GM18498 (cell line): ENCODE data around the gene HSD17B2.
"Not testable (repeated sequence)": the region's sequence is repeated elsewhere in the genome, so short reads cannot be mapped to it uniquely, and the experiment has no call there.

ENCODE experiments used
- ATAC-seq: cut with Tn5 transposase; IDR thresholded peaks from one replicate; pipeline ENCODE4 v1.9.1; 2021; ENCODE audit warnings: mild to moderate bottlenecking, moderate library complexity; ENCODE audit not compliant: unreplicated experiment

The HSD17B2 gene

DNA sequence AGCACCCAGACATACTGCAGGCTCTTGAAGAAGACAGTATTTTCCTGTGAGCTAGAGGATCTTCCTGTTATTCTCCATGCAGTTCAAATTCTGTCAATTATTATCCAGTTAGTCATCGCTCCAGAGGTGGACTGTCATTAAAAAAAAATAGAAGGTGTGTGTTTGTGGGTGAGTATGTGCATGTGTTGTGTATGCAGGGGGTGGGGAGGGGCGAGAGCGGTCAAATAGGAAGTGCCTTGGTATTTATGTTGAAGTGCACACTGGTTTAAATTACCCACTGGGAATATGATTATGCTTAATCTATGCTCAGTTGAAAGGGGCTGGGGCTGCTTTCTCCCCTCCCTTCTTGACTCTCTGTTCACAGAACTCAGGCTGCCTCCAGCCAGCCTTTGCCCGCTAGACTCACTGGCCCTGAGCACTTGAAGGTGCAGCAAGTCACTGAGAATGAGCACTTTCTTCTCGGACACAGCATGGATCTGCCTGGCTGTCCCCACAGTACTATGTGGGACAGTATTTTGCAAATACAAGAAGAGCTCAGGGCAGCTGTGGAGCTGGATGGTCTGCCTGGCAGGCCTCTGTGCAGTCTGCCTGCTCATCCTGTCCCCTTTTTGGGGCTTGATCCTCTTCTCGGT, at the start of gene HSD17B2:
Gene HSD17B2, plus strand, starts transcription at position 273 of the 632 bp plus-strand sequence. Its CDS starts 172 bp downstream, at position 445.
- ATAC-seq, result no peak

DNA sequence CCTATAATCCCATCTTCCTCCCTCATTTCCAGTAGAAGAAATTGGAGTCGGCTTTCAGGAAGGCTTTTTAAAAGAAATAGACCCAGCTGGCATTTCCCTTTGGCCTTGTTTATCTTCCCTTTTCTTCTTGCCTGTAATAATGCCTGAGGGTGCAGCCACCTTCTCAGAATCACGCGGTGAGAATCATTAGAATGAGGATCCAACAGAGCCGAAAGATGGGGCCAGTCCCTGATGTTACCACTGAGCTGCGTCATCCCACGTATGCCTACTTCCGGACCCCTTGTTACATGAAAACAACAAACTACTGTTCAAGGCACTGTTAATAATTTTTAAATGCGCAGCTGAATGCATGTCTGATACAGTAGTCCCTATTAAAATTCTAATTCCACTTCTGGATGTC, 47.9 kb upstream of the HSD17B2 start:
- ATAC-seq, result no peak

DNA sequence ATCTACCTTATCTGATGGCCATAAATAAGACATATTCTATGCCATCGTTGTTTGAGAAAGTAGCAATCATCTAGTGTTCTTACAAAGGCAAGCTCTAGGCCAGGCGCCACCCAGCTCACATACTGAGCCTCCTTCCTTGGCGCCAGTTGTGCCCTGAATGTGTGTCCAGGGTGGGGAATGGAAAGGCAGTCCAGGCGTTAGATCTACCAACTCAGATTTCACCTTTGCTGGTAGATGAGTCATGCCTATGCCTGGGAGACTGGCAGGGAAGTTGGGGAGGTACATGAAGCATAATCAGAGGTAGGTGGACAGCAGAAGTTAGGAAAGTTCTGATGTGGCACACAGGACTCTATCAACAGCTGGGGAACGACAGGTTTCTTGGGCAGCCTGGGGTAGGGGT, 47.3 kb upstream of the HSD17B2 start:
- no peak for ATAC-seq

GRCh38 chr16:81992859-81993258, 42.2 kb upstream of the HSD17B2 start:
- ATAC-seq, result no peak

DNA sequence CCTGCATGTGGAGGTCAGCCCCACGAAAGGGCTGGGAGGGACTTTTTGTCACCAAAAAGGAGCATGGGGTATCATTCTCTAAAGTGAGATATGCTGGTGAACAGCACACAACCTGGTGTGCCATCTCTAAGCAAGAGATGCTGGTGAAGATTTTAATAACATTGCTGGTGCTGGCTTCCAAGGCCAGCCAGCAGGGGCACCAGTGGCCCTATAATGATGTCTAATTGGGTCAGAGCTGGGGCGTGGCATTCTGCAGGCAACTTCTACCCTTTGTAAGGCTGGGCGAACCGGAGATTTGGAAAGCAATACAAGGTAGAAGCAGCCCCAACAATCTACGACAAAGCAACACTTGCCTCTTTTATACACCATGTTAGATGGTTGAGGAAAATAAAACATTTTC, 40.6 kb upstream of the HSD17B2 start:
- no peak for ATAC-seq

DNA sequence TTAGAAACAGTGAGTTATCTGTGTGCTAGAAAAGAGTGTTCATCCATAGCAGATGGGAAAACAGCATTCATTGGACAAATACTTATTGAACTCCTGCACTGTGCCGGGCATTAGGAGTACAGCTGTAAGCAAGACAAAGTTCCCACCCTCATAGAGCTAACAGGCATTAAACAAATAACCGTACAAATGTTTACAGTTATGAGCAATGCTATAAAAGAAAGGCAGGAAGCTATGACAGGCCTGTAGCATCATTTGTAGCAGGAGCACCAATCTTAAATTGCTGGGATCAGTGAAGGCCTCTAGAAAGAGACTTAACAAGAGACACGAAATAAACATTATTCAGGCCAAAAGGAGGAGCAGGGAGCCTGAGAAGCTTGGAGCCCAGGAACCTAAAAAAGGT, 39.4 kb upstream of the HSD17B2 start:
- ATAC-seq, result no peak

DNA sequence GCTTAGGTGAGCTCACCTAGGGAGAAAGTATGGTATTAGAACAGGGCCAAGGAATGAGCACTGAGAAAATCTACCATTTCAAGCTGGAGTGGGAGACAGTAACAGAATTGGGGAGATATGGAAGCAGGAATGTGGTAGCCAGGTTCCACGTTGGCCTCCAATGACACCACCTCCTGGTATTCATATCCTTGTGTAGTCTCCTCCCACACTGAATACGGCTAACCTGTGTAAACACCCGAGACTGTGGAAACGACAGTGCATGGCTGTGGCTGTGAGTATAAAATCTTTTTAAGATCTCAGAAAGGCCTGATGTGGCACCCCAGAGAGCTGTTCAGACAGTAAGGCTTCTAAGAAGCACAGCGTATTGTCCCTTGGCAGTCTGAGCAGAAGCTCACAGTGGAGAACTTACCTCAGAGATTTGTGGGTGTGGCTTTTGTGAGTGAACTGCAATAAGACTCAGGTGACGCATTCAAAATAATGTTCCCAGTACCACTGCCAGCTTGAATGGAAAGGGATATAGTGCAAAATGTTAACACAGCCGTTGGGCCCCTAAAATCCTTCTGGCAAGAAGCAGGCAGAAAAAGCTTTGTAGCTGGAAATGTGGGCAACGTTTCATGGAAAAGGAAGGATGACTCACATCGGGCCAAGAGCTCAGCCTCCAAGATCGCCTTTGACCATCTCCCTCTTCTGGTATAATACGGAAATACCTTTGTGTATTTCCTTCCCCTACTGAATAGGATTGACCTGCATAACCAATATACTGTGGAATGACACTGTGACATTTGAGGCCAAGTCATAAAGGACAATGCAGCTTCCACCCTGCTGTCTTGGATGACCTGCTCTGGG, 38.2 kb upstream of the HSD17B2 start:
- no peak for ATAC-seq

DNA sequence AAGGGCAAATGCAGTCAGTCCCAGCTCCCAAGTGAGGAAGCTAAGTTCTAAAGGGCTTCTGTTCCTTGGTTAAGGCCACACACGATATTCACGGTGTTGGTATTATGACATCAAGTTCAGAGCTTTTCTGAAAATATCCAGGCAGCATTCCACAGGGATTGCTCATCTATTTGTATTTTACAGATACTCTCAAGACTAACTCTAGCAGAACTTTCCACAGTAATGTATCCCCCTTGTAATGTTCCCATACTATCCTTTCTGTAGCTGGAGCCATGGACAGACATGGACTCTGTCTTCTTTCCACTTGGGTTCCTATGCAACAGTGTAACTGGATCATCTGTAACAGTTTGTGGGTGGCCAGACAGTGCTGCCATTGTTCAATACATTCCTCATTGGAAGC, 37.3 kb upstream of the HSD17B2 start:
- no peak for ATAC-seq

- ATAC-seq, result no peak
Measured at GRCh38 chr16:82002831-82003230, 32.2 kb upstream of the HSD17B2 start.

GRCh38 chr16:82004601-82005000, 30.5 kb upstream of the HSD17B2 start:
- no peak for ATAC-seq

- ATAC-seq, result no peak
Measured at GRCh38 chr16:82005027-82005830, 29.8 kb upstream of the HSD17B2 start.

DNA sequence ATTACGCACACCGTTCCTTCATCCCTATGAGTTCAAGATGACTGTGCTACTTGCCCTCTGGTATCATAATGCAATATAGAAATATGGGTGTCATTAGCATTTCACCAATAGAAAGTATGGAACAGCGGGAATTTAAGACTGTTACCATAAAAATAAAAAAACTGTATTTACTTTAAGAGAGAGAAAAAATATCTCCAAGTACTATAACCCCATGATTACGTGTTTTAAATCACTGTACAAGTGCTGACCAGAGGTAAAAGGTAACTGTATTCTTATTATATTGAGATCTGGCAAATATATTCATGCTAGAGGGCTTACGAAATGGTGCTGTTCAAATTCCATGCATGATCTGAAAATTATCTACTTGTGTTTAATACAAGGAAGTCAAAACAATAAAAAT, 29.0 kb upstream of the HSD17B2 start:
- no peak for ATAC-seq

- ATAC-seq, result no peak
Measured at GRCh38 chr16:82007189-82007588, 27.9 kb upstream of the HSD17B2 start.

- ATAC-seq, result no peak
Measured at GRCh38 chr16:82008957-82009592, 26.0 kb upstream of the HSD17B2 start.

- ATAC-seq, result not testable (repeated sequence)
Measured at GRCh38 chr16:82009789-82010188, 25.3 kb upstream of the HSD17B2 start.

DNA sequence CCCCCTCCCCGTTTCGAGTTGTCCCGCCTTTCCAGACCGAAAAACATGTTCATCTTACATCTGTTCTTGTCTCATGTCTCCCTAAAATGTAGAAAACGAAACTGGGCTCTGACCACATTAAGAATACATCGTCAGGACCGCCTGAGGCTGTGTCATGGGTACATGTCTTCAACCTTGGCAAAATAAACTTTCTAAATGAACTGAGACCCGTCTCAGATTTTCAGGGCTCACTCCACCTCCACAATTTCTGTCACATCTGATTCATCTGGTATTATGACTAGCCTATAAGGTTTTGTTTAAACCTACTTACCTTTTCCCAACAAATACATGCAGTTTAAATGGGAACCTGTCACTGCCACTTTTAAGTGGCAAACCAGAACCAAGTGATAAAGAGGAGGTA, 24.4 kb upstream of the HSD17B2 start:
- no peak for ATAC-seq

GRCh38 chr16:82011199-82011641, 23.8 kb upstream of the HSD17B2 start, which contains the start of gene SDR42E1:
Gene SDR42E1 (minus strand): TSS chr16:82011470. CDS start chr16:82000858, 10,612 bp downstream.
- peak; percentile 98 for ATAC-seq

DNA sequence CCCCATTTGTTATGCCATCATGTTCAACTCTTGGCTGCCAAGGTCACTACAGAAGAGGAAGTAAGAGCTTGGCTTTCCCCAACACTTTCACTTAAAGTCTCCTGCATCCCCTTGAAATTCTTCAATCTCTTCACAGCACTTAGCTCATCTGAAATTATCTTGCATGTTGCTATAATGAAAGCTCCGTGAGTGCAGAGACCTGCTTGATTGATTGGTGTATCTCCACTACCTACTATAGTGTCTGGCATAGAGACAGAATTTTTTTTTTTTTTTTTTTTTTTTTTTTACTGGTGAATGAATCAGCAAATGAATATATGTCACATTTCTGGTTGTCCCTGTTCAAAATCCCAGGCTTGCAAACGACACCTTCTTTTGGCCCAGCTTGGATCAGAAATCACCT, 21.9 kb upstream of the HSD17B2 start:
- ATAC-seq, result no peak

- ATAC-seq, result no peak
Measured at GRCh38 chr16:82016263-82016662, 18.8 kb upstream of the HSD17B2 start.

DNA sequence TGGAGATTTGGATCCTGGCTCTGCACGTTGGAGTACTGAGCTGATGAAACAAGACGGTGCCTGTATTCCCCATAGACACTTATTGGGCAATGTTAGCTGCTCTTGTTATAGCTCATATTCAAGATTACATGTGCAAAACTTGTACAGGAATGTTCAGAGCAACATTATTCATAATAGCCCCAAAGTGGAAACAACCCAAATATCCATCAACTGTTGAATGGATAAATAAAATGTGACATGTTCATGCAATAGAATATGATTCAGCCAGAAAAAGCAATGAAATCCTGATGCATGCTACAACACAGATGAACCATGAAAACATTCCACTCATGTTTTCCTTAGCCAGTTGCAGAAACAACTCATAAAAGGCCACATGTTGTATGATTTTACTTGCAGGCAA, 18.1 kb upstream of the HSD17B2 start:
- ATAC-seq, result no peak
